ENCODE measurements around the gene MXRA7.

MXRA7 gene, protein sequence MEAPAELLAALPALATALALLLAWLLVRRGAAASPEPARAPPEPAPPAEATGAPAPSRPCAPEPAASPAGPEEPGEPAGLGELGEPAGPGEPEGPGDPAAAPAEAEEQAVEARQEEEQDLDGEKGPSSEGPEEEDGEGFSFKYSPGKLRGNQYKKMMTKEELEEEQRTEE

GRCh38 chr17:76710863-76711611 lies at the start of gene MXRA7:
Gene MXRA7, minus strand, starts transcription at chr17:76710965. Its CDS starts 19 bp downstream, at chr17:76710946.
- TF ChIP-seq CTCF (IDR thresholded peaks at IDR 0.05; ENCODE audit: borderline replicate concordance, control extremely low read depth, extremely low read depth, insufficient read depth, missing control alignments), result no peak
- peak; percentile 82 for DNase-seq (ENCODE audit: low spot score)
- in situ Hi-C loops (cut with MboI; ENCODE audit: low sequenced_read_pairs, unreplicated experiment), result no loop called here

DNA sequence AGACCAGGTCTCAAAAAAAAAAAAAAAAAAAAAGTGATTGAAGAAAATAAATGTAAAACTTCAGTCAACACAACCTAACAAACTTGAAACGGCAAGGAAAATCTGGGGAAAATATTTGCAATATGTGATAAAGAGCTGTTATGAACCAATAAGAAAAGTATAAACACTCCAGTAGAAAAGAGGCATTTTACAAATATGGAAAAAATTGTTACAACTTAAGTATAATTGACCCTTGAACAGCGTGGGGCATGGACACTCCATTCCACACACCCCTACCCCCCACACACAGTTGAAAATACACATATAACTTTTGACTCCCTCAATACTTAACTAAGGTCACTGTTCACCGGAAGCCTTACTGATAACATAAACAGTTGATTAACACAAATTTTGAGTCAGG lies 47.8 kb upstream of the MXRA7 start:
- no peak for TF ChIP-seq CTCF (IDR thresholded peaks at IDR 0.05; ENCODE audit: borderline replicate concordance, control extremely low read depth, extremely low read depth, insufficient read depth, missing control alignments)
- DNase-seq (ENCODE audit: low spot score), result no peak
- in situ Hi-C loops (cut with MboI; ENCODE audit: low sequenced_read_pairs, unreplicated experiment), result no loop called here

DNA sequence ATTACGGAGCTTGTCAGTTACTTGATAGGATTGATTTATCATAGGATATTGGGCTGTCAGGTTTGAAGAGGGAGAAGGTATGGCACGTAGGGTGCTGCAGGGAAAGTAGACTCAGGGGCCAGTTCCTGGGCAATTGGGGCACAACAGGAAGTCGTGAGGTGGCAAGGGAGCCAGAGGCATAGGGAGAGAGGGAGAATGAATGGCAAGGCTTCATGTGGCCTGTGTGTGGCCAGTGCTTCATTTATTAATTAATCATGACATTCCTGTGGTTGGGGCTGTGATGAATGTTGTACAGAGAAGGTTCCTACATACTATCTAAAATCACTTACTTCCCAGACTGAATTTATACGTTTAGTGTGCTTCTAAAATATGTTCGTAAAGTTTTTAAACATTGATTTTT lies 46.5 kb upstream of the MXRA7 start:
- in situ Hi-C loops (cut with MboI; ENCODE audit: low sequenced_read_pairs, unreplicated experiment), result no loop called here
- TF ChIP-seq CTCF (IDR thresholded peaks at IDR 0.05; ENCODE audit: borderline replicate concordance, control extremely low read depth, extremely low read depth, insufficient read depth, missing control alignments), result no peak
- no peak for DNase-seq (ENCODE audit: low spot score)

DNA sequence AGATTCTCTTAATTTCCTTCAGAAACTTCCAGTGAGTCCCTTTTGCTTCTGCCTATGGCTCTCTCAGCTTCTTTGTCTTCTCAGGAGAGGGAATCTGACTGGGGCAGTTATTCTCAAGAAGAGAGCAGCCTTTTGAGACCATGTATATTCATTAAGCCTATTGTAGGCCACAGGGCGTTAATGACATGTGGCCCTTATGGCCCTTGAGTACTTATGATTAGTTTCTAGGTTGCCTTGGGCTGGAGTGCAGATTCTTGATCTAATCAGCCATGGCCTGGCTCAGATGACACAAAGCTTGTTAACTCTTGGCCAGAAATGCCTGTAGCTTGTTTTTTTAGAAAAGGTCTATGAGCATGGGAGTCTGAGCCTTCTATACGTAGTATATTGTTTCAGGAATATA lies 44.5 kb upstream of the MXRA7 start:
- no peak for DNase-seq (ENCODE audit: low spot score)
- in situ Hi-C loops (cut with MboI; ENCODE audit: low sequenced_read_pairs, unreplicated experiment), result no loop called here
- TF ChIP-seq CTCF (IDR thresholded peaks at IDR 0.05; ENCODE audit: borderline replicate concordance, control extremely low read depth, extremely low read depth, insufficient read depth, missing control alignments), result no peak

GRCh38 chr17:76753061-76753961 lies 42.5 kb upstream of the MXRA7 start:
- in situ Hi-C loops (cut with MboI; ENCODE audit: low sequenced_read_pairs, unreplicated experiment), result no loop called here
- no peak for TF ChIP-seq CTCF (IDR thresholded peaks at IDR 0.05; ENCODE audit: borderline replicate concordance, control extremely low read depth, extremely low read depth, insufficient read depth, missing control alignments)
- no peak for DNase-seq (ENCODE audit: low spot score)

- no peak for DNase-seq (ENCODE audit: low spot score)
- in situ Hi-C loops (cut with MboI; ENCODE audit: low sequenced_read_pairs, unreplicated experiment), result no loop called here
- TF ChIP-seq CTCF (IDR thresholded peaks at IDR 0.05; ENCODE audit: borderline replicate concordance, control extremely low read depth, extremely low read depth, insufficient read depth, missing control alignments), result no peak
Measured at GRCh38 chr17:76752006-76752405, 41.2 kb upstream of the MXRA7 start.

All from GM13976 (cell line).